Activated naive CD4-positive, alpha-beta T cell treated with anti-CD3 and anti-CD28 coated beads, Interleukin-2, amount 50 U/mL, for 16 hours (primary cell): ENCODE data around the gene KIF19.
A peak's percentile ranks its signal among the peaks of the same experiment; 100 is the strongest.
"Not testable (repeated sequence)": the region's sequence is repeated elsewhere in the genome, so short reads cannot be mapped to it uniquely, and the experiment has no call there.

ENCODE experiments used
- DNase-seq: peaks from one replicate; pipeline ENCODE4 v3.0.0-alpha.2; 2020

The KIF19 gene

GRCh38 chr17:74325743-74326379 lies at the start of gene KIF19:
Gene KIF19 (plus strand): TSS chr17:74326226. CDS start chr17:74326350, 124 bp downstream.
- peak; percentile 44 for DNase-seq

GRCh38 chr17:74276541-74277009 lies 49.5 kb upstream of the KIF19 start:
- no peak for DNase-seq

DNA sequence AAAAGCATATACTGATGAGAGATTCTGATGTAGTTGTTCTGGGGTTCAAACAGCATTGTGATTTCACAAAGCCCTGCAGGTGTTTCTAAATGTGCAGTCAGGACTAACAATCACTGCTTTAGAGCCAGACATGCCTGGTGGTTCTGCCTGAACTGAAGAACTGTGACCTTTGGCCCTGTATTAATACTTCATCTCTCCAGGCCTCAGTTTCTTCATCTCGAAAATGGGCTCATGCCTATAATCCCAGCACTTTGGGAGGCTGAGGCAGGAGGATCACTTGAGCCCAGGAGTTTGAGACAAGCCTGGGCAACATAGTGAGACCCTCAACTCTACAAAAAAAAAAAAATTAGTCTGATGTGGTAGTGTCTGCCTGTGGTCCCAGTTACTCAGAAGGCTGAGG lies 48.1 kb upstream of the KIF19 start:
- DNase-seq: no peak

DNA sequence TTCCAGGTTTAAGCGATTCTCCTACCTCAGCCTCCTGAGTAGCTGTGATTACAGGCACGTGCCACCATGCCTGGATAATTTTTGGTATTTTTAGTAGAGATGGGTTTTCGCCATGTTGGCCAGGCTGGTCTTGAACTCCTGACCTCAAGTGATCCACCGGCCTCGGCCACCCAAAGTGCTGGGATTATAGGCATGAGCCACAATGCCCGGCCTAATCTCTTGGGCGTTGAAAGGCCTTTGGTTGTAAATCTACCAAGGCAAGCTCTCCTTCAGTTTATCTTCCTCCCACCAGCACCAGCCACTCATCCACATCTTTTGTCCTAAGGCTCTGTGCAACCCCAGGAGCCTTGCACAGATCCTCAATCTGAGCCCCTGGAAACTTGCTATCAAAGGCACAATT lies 46.4 kb upstream of the KIF19 start:
- DNase-seq: not testable (repeated sequence)

GRCh38 chr17:74280093-74280513 lies 45.9 kb upstream of the KIF19 start:
- peak; percentile 30 for DNase-seq

GRCh38 chr17:74281799-74282198 lies 44.2 kb upstream of the KIF19 start:
- DNase-seq: no peak

DNA sequence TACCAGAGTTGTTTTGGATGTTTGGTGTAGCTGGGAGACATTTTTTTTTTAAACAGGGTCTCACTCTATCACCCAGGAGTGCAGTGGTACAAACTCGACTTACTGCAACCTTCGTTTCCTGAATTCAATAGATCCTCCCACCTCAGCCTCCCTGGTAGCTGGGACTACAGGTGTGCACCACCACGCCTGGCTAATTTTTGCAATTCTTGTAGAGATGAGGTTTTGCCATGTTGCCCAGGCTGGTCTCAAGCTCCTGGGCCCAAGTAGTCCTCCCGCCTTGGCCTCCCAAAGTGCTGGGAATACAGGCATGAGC lies 43.8 kb upstream of the KIF19 start:
- DNase-seq: not testable (repeated sequence)

- no peak for DNase-seq
These were observed 43.2 kb upstream of the KIF19 start for GRCh38 chr17:74282587-74283370.

DNA sequence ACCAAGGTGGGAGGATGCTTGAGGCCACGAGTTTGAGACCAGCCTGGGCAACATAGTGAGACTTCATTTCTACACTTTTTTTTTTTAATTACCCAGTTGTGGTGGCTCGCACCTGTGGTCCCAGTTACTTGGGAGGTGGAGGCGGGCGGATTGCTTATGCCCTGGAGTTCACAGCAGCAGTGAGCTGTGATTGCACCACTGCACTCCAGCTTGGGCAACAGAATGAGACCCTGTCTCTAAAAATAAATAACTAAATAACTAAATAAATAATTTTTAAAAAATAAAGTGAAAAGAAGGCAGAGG lies 42.7 kb upstream of the KIF19 start:
- no peak for DNase-seq

GRCh38 chr17:74287031-74287602 lies 38.9 kb upstream of the KIF19 start:
- no peak for DNase-seq

DNA sequence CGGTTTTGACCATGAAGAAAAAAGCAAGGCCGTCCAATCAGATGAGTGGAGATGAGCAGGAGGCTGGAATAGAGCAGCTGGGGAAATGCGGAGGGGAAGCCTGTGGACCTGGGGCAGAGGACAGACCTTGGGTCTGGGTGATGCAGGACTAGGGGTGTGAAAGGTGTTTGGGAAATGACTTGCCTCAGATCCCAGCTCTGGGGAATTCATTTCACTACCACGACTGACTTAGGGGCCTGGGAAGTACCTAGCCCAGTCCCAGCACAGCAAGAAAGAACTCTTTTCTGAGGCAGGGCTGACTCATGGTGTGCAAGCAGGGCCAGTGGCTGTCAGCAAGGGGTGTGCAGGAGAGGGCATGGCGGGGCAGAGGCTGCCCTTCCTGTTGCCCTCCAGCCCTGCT lies 37.2 kb upstream of the KIF19 start:
- DNase-seq: no peak

DNA sequence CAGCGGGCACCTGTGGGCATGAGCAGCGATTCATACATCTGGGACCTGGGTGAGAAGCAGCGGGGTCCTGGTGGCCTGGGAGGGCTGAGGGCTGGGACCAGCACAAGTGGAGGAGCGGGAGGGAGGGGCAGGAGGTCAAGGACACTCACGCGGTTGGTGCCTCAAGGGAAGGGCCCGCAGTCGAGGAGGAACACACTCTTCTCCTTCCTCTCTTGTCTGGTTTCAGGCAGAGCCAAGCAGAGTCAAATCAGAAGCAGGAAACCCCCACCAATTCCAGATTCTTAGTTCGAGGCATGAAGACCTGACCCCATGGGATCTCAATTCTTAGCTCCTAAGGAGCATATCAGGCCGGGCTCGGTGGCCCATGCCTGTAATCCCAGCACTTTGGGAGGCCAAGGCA lies 36.3 kb upstream of the KIF19 start:
- no peak for DNase-seq

GRCh38 chr17:74290340-74290739 lies 35.7 kb upstream of the KIF19 start:
- DNase-seq: no peak

GRCh38 chr17:74292495-74292894 lies 33.5 kb upstream of the KIF19 start:
- no peak for DNase-seq

DNA sequence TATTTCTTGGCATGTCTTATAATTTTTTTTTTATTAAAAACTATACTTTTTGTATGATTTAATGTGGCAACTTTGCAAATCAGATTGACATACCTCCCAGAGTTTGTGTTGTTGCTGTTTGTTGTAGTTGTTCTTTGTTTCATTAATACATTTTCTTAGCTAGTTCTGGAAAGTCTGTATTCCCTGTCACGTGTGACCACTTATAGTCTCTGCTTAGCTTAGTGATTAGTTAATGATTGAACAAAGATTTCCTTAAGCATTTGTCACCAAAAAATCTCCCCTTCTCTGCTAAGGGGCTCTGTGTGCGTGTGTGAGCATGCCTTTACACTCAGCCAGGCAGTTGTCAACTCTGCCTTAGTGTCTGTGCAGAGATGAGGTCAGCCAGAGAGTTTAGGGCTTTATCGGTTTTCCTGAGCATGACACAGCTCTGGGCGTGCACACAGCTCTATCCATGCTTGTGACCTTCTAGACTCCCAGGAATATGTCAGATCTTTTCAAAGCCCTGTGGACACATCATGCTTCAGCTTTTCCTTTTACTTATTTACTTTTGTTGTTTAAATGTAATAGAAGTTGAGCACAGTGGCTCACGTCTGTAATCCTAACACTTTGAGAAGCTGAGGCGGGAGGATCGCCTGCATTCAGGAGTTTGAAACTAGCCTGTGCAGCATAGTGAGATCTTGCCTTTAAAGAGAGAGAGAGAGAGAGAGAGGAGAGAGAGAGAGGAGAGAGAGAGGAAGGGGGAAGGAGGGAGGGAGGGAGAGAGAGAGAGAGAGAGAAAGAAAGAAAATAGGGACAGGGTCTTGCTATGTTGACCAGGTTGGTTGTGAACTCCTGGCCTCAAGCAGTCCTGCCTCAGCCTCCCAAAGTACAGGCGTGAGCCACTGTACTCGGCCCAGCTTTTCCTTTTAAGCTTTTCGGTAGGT lies 30.1 kb upstream of the KIF19 start:
- no peak for DNase-seq

GRCh38 chr17:74296548-74296936 lies 29.5 kb upstream of the KIF19 start:
- no peak for DNase-seq

- no peak for DNase-seq
These were observed 28.1 kb upstream of the KIF19 start for GRCh38 chr17:74297941-74298340.

DNA sequence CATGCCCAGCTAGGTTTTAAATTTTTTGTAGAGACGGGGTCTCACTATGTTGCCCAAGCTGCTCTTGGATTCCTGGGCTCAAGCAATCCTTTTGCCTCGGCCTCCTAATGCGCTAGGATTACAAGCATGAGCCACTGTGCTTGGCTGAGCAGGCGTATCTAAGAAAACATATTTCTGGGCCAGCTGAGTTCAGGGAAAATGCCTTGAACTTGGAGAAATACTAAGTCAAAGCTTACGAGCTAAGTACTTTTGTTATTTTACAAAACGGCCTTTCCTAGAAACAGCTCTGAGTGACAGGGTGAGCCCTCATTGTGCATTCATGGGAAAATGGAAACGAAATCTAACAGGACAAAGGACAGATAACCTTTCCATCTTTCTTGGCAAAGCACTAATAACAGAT lies 27.2 kb upstream of the KIF19 start:
- no peak for DNase-seq

DNA sequence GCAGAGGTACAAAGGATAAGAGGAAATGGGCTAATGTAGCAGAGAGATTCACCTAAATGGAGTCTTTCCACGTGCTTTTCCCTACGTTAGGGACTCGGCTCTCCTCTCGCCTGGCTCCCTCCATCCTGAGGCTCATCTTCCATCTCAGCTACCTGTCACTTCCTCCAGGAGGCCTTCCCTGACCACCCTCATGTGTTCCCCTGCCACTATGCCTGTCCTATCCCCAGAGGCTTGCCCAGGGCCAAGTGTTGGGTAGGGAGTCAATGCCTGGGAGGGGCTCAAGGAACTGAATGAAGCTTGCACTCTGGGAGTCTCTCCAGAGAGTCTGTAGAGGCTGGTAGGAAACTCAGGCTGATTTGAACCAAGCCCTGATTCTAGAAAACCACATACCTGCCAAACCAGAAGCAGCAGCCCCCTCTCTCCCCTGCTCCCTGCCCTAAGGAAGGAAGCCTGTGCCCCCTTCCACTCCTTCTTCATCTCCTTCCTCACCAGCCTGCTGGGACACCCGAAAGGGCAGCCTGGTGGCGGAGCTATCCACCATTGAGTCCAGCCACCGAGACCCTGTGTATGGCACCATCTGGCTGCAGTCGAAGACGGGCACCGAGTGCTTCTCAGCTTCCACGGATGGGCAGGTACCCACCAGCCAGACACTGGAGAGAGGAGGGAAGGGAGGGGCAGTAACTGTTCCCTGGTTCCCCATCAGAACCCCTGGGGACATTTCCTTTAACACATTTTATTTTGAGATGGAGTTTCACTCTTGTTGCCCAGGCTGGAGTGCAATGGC lies 26.6 kb upstream of the KIF19 start:
- DNase-seq: no peak

DNA sequence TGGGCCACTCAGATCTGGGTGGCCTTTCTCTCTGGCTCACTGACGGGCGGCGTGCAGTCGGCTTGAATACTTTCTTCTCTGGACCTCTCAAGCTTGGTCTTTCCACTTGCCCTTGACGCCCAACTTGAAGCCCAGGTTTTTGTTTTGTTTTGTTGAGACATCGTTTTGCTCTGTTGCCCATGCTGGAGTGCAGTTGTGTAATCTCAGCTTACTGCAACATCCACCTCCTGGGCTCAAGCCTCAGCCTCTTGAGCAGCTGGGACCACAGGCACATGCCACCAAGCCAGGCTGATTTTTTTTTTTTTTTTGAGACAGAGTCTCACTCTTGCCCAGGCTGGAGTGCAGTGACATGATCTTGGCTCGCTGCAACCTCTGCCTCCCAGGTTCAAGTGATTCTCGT lies 22.7 kb upstream of the KIF19 start:
- no peak for DNase-seq

GRCh38 chr17:74304184-74304583 lies 21.8 kb upstream of the KIF19 start:
- DNase-seq: no peak

DNA sequence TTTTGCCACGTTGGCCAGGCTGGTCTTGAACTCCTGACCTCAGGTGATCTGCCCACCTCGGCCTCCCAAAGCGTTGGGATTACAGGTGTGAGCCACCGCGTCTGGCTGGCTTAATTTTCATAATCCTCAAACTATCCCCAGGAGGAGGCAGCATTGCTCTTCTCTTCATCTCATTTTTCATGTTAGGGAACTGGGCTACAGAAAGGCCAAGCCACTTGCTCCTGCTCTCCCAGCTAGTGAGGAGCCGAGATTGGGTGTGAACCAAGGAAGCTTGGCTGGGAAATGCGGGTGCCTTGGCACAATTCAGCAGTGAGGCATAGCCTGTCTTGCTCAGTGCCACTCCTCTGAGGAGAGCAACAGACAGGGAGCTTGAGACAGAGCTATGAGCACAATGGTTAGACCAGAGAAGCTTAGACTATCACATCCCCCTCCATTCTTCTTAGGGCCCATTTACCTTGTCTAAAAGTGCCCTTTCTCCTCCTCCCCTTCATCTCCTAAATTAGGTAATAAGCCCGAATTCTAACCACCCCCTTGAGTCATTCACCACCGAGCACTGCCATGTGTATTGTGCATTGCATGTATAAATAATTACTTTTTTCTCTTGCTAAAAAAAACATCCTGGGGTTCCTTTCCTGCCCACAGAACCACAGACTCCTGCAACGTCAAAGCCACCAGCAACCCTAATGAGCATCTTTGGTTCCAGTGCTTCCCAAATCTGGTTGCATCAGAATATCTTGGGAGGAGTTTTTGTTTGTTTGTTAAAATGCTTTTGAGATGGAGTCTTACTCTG lies 20.0 kb upstream of the KIF19 start:
- no peak for DNase-seq
